HepG2 (cell line): Measurements from ENCODE around the gene ST7L. TPM values are rescaled to one million over a fixed set of nuclear protein-coding genes. Genes with fewer than 3 reads are reported as not detected.
A peak's percentile ranks its signal among the peaks of the same experiment; 100 is the strongest.

Experiments
- HOXA3 ChIP-seq: sonication (generic); formaldehyde crosslinking; IDR thresholded peaks from 2 replicates; pipeline ENCODE4 v1.5.0; 2020; ENCODE audit warnings: missing genetic modification reagents
- RERE ChIP-seq: IDR thresholded peaks from 2 replicates; pipeline ENCODE4 v1.6.1; 2016; ENCODE audit warnings: low read depth, missing genetic modification reagents, missing compliant biosample characterization
- SMARCC2 ChIP-seq: fragments of 450-650 bp; IDR thresholded peaks from 2 replicates; pipeline ENCODE4 v1.6.1; 2017; ENCODE audit warnings: antibody characterized with exemption, mild to moderate bottlenecking
- ZNF513 ChIP-seq: sonication (generic); formaldehyde crosslinking; conservative IDR thresholded peaks from 2 replicates; pipeline ENCODE4 v1.5.0; 2020; ENCODE audit warnings: missing genetic modification reagents
- ZNF530 ChIP-seq: sonication (generic); formaldehyde crosslinking; IDR thresholded peaks from 2 replicates; pipeline ENCODE4 v1.5.0; 2020; ENCODE audit warnings: low read depth, mild to moderate bottlenecking, missing genetic modification reagents
- ZNF770 ChIP-seq: sonication (generic); formaldehyde crosslinking; IDR thresholded peaks from 2 replicates; pipeline ENCODE4 v1.5.0; 2020; ENCODE audit warnings: mild to moderate bottlenecking, missing genetic modification reagents
- ZNF773 ChIP-seq: sonication (generic); formaldehyde crosslinking; IDR thresholded peaks from 2 replicates; pipeline ENCODE4 v1.4.0; 2020; ENCODE audit warnings: missing genetic modification reagents, borderline replicate concordance
- polyA plus RNA-seq, 8 experiments: library from polyadenylated mRNA; depleted of rRNA in 3 of 8; stranded (reverse) in 7 of 8; unstranded in 1 of 8; fragments of >200 nt; fragmentation: Illumina TruSeq in 4 of 8; extraction: Trizol in 4 of 8; gene quantifications; 2 replicates each; pipeline versions ENCODE4 v1.2.1 to v1.2.3, GENCODE V29; 2011 to 2016; ENCODE audit warnings: low read depth in 4 of 8, missing spikeins in 1 of 8, mixed read lengths in 1 of 8; ENCODE audit not compliant: insufficient read depth in 1 of 8
- total RNA-seq, 5 experiments: library from RNA; depleted of rRNA; stranded (reverse); fragments of >200 nt; fragmentation: Illumina TruSeq; extraction: Trizol; gene quantifications; 2 replicates each; pipeline ENCODE4 v1.2.3, GENCODE V29; 2016; ENCODE audit warnings: low read depth in 1 of 5
- TF ChIP-seq, protein P1 (sequence below): sonication (generic); formaldehyde crosslinking; IDR thresholded peaks from 2 replicates; pipeline ENCODE4 v1.4.0; 2020; ENCODE audit warnings: missing genetic modification reagents, mild to moderate bottlenecking, borderline replicate concordance
- TF ChIP-seq, protein P2 (sequence below), 2 experiments: sonication (generic) in 1 of 2; formaldehyde crosslinking in 1 of 2; IDR thresholded peaks; 2 replicates each; pipeline versions ENCODE4 v1.4.0 to v1.6.1; 2018 to 2020; ENCODE audit warnings: missing genetic modification reagents in 2 of 2, borderline replicate concordance in 1 of 2, low read depth in 1 of 2, mild to moderate bottlenecking in 1 of 2, missing biosample characterization in 1 of 2

The ST7L gene
- total and polyA plus RNA-seq, 2 of the 13 experiments (the other 11 are each of a cell fraction or from before 2014, with no cell fraction given): 8.6 to 19.9 TPM

DNA sequence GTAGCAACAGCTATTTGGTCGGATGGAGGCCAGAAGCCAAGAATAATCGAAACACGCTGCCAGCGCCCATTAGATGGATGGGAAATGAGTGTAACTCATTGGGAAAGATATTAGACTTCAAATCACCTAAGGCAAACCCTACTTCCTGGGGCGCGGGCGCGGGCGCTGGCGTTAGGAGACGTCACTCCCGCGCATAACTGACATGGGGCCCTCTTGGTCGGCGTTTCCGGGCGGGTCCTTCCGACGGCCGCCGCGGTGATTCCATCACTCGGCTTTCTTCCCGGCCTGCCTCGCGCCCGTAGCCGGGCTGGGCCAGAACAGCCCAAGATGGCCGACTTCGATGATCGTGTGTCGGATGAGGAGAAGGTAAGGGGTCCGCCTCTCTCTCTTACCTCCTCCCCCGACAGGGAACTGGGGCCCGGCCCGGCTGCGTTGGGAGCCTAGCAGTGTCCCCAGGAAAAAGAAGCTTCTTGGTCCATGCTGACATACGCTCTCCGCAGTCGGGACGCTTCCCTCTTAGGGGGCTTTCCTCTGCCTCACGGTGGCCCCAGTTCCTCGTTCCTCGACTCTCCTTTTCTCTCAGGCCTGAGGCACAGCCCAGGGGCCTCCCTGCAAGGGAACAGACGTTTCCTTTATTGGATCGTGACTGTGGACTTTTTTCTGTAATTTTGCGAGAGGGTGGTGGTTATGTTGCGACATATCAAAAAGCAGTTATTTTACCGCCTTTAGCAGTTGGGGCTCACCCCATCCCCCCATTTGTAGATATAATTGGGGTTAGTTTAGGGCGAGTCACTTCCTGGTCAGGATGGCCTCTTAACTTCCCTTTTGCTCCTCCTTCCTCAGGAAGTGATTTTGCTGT, 806 bp upstream of the ST7L start, which contains the start of gene CAPZA1 (continued):
- TF ChIP-seq RERE: no peak
- TF ChIP-seq ZNF773 (CRISPR knock-in tag): no peak
- TF ChIP-seq SMARCC2: no peak
- TF ChIP-seq, protein P1, sequence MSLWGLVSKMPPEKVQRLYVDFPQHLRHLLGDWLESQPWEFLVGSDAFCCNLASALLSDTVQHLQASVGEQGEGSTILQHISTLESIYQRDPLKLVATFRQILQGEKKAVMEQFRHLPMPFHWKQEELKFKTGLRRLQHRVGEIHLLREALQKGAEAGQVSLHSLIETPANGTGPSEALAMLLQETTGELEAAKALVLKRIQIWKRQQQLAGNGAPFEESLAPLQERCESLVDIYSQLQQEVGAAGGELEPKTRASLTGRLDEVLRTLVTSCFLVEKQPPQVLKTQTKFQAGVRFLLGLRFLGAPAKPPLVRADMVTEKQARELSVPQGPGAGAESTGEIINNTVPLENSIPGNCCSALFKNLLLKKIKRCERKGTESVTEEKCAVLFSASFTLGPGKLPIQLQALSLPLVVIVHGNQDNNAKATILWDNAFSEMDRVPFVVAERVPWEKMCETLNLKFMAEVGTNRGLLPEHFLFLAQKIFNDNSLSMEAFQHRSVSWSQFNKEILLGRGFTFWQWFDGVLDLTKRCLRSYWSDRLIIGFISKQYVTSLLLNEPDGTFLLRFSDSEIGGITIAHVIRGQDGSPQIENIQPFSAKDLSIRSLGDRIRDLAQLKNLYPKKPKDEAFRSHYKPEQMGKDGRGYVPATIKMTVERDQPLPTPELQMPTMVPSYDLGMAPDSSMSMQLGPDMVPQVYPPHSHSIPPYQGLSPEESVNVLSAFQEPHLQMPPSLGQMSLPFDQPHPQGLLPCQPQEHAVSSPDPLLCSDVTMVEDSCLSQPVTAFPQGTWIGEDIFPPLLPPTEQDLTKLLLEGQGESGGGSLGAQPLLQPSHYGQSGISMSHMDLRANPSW (CRISPR knock-in tag): peak; percentile 73
- 0 out of 2 replicates have a peak, but pooled peaks have one; percentile 17 for TF ChIP-seq ZNF770 (CRISPR knock-in tag)
- TF ChIP-seq, protein P2, sequence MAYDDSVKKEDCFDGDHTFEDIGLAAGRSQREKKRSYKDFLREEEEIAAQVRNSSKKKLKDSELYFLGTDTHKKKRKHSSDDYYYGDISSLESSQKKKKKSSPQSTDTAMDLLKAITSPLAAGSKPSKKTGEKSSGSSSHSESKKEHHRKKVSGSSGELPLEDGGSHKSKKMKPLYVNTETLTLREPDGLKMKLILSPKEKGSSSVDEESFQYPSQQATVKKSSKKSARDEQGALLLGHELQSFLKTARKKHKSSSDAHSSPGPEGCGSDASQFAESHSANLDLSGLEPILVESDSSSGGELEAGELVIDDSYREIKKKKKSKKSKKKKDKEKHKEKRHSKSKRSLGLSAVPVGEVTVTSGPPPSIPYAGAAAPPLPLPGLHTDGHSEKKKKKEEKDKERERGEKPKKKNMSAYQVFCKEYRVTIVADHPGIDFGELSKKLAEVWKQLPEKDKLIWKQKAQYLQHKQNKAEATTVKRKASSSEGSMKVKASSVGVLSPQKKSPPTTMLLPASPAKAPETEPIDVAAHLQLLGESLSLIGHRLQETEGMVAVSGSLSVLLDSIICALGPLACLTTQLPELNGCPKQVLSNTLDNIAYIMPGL (CRISPR knock-in tag; IDR thresholded peaks at IDR 0.05; ENCODE audit: borderline replicate concordance in 1 of 2, low read depth in 1 of 2): 0 out of 4 replicates have a peak, but pooled peaks of 1 of the 2 experiments have one; percentile 20
- no peak for TF ChIP-seq ZNF513 (CRISPR knock-in tag)
- TF ChIP-seq ZNF530 (CRISPR knock-in tag): 0 out of 2 replicates have a peak, but pooled peaks have one; percentile 24
- peak; percentile 99 for TF ChIP-seq HOXA3 (CRISPR knock-in tag)
